Chondrocyte (in vitro differentiated cells): Measurements from ENCODE around the gene CBX2. TPM values are rescaled to one million over a fixed set of nuclear protein-coding genes. Genes with fewer than 3 reads are reported as not detected.

Experiments
- DNase-seq: peaks from one replicate; pipeline ENCODE4 v3.0.0; 2021; ENCODE audit warnings: mixed read lengths, low spot score
- H3K27ac Mint-ChIP-seq: one replicate; pipeline ENCODE4 v1.8.0; 2021; ENCODE audit warnings: mild to moderate bottlenecking, moderate library complexity, mixed read lengths; ENCODE audit not compliant: unreplicated experiment
- H3K27me3 Mint-ChIP-seq: 2 replicates; pipeline ENCODE4 v1.8.0; 2021; ENCODE audit warnings: low read depth, mixed read lengths
- H3K36me3 Mint-ChIP-seq: 2 replicates; pipeline ENCODE4 v1.8.0; 2021; ENCODE audit warnings: low read depth, mixed read lengths
- H3K4me1 Mint-ChIP-seq: 2 replicates; pipeline ENCODE4 v1.8.0; 2021; ENCODE audit warnings: low read depth, mild to moderate bottlenecking, mixed read lengths
- H3K4me3 Mint-ChIP-seq: one replicate; pipeline ENCODE4 v1.8.0; 2021; ENCODE audit warnings: mild to moderate bottlenecking, moderate library complexity, mixed read lengths; ENCODE audit not compliant: unreplicated experiment
- H3K9me3 Mint-ChIP-seq: 2 replicates; pipeline ENCODE4 v1.8.0; 2021; ENCODE audit warnings: low read depth, mixed read lengths
- CTCF ChIP-seq: fragments of 200-600 bp; sonication (generic); IDR thresholded peaks from 2 replicates; pipeline ENCODE4 v1.5.0; 2021; ENCODE audit warnings: antibody characterized with exemption, mild to moderate bottlenecking, moderate library complexity
- total RNA-seq: library from RNA; stranded (reverse); gene quantifications from 3 replicates; pipeline ENCODE4 v1.2.1, GENCODE V29; 2021

Gene CBX2
- total RNA-seq, 1 donor from 2014 or later: 4.9 TPM

GRCh38 chr17:79814127-79814973 is 36.4 kb downstream of the CBX2 start:
- H3K27me3 Mint-ChIP-seq: peaks cover 28% of the 10 kb centered on the region
- no peaks in the 10 kb centered on the region for H3K36me3 Mint-ChIP-seq
- no peak for DNase-seq
- H3K4me3 Mint-ChIP-seq: peak overlapping the region; percentile 51
- TF ChIP-seq CTCF: no peak
- H3K27ac Mint-ChIP-seq: no peak overlapping the region
- H3K4me1 Mint-ChIP-seq: peaks cover 28% of the 10 kb centered on the region
- H3K9me3 Mint-ChIP-seq: no peaks in the 10 kb centered on the region

DNA sequence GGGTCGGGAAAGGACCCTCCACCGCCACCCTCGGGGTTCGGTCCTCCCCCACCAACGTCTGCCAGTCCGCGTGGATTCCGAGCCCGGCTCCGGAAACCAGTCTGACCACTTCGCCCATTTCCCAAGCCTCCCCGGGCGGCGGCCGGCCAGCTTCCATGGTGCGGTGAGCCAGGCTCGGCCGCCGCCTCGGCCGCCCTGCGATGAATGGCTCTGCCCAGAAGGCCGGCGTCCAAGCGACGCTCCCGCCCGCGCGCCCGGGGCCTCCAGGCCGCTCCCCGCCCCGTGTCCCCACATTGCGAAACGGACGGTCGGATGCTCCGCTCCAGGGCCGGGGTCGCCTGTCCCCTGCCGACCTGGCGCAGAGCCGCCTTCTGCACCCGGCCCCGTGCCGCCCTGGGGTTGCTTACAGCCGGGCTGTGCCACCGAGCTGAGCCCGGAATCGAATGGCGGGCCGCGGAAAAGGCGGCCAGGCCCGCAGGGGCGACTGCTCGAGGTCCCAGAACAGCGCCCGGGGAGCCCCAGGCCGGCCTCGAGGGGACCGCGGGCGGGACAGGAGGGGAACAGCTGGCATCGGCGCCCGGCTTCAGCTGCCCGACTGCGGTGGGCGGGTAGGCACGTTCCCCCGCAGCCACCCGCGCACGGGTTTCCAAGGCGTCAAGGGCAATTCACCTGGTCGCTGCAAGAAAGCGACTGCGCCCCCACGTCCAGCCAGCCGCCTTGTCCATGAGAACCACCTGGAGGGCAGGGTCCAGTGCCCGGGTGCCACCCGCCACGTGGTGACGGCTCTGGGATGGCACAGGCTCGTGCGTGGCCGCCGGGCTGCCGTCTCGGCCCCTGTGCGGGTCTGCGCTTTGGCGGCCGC is 37.3 kb downstream of the CBX2 start:
- H3K36me3 Mint-ChIP-seq: no peaks in the 10 kb centered on the region
- no peak overlapping the region for H3K27ac Mint-ChIP-seq
- peaks cover 25% of the 10 kb centered on the region for H3K4me1 Mint-ChIP-seq
- H3K4me3 Mint-ChIP-seq: no peak overlapping the region
- H3K9me3 Mint-ChIP-seq: no peaks in the 10 kb centered on the region
- TF ChIP-seq CTCF: peak; percentile 11
- DNase-seq: no peak
- peaks cover 29% of the 10 kb centered on the region for H3K27me3 Mint-ChIP-seq

DNA sequence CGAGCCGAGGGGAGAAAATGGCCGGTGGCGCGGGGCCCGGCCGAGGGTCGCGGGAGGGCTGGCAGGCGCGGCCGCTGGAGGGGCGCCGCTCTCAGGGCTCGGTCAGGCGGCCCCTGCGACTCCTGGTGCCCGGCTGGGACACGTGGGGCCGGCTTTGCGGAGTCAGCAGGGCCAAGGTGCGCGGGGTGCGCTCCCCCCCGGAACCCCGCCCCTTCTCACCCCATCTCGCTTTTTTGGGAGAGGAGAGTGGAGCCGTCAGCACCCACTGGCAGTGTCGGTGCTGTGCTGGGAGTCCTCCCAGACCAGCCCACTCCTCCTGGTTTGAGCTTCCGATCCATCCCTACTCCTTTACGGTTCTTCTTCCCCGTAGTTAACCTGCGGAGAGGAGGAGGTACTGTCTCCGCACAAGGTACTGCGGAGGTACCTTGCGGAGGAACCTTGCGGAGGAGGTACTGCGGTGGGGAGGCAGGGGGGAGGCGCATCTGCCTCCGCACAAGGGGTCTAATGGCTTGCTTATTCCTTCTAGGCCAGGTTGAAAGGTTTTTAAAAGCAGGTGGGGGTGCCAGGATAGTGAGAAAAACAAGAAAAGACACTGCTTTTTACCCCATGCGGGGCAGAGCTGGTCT is 38.0 kb downstream of the CBX2 start:
- peaks cover 23% of the 10 kb centered on the region for H3K4me1 Mint-ChIP-seq
- H3K36me3 Mint-ChIP-seq: no peaks in the 10 kb centered on the region
- TF ChIP-seq CTCF: no peak
- peaks cover 29% of the 10 kb centered on the region for H3K27me3 Mint-ChIP-seq
- DNase-seq: no peak
- no peak overlapping the region for H3K27ac Mint-ChIP-seq
- no peak overlapping the region for H3K4me3 Mint-ChIP-seq
- H3K9me3 Mint-ChIP-seq: no peaks in the 10 kb centered on the region

GRCh38 chr17:79818026-79818758 is 40.2 kb downstream of the CBX2 start:
- Mint-ChIP-seq H3K4me3 (no peak overlapping the region), H3K27me3 (peaks cover 19% of the 10 kb centered on the region), H3K27ac (no peak overlapping the region), H3K36me3 (no peaks in the 10 kb centered on the region), H3K4me1 (peaks cover 9% of the 10 kb centered on the region), H3K9me3 (no peaks in the 10 kb centered on the region)
- no peak for TF ChIP-seq CTCF
- DNase-seq: no peak
